ENCODE data around the gene GMEB2. TPM values are rescaled to one million over a fixed set of nuclear protein-coding genes. Genes with fewer than 3 reads are reported as not detected.

GMEB2 gene
- total RNA-seq, 2 donors from 2014 or later, result 11.5 to 14.8 TPM

DNA sequence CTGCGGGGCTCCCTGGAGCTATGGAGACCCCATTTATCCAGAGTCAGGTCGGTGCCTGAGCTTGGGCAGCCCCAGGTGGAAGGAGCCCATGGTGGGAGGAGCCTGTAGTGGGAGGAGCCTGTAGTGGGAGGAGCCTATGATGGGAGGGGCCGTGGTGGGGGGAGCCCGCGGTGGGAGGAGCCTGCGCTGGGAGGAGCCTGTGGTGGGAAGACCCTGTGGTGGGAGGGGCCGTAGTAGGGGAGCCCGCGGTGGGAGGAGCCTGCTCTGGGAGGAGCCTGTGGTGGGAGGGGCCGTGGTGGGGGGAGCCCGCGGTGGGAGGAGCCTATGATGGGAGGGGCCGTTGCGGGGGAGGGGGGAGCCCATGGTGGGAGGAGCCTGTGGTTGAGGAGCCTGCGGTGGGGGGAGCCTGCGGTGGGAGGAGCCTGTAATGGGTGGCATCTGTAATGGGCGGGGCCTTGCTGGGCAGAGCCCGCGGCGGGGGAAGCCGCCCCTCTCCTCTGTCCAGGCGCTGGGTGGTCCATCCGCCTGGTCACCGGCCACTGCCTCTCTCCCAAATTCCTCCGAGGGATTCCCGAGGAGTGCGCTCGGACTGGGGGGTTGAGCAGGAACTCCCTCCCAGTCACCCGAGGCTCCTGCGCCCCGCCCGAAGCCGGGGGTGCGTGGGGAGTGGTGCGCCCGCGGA lies 73.5 kb downstream of the GMEB2 start:
- Histone ChIP-seq H3K27me3 (peaks cover 4% of the 10 kb centered on the region), H3K9ac (ENCODE audit: low read depth in 2 of 2, low read length in 2 of 2) (peak overlapping the region; percentile 12 to 16), H3K9me3 (no peaks in the 10 kb centered on the region), H3K4me3 (peak overlapping the region; percentile 54), H3K27ac (no peak overlapping the region), H3K36me3 (no peaks in the 10 kb centered on the region), H3K4me1 (no peaks in the 10 kb centered on the region)
- no peak for TF ChIP-seq CTCF (IDR thresholded peaks at IDR 0.05)
- intact Hi-C loops (cut with DNase I), result no loop called here
- DNase-seq, result peak; percentile 85

GRCh38 chr20:63552481-63553249 lies 74.2 kb downstream of the GMEB2 start:
- Histone ChIP-seq H3K27ac (no peak overlapping the region), H3K4me3 (no peak overlapping the region), H3K9ac (ENCODE audit: low read depth in 2 of 2, low read length in 2 of 2) (peak overlapping the region in 1 of 2 donors; percentile 7), H3K4me1 (no peaks in the 10 kb centered on the region), H3K9me3 (no peaks in the 10 kb centered on the region), H3K36me3 (no peaks in the 10 kb centered on the region), H3K27me3 (peaks cover 5% of the 10 kb centered on the region)
- no peak for DNase-seq
- intact Hi-C loops (cut with DNase I), result no loop called here
- no peak for TF ChIP-seq CTCF (IDR thresholded peaks at IDR 0.05)

- Histone ChIP-seq H3K27me3 (peaks cover 12% of the 10 kb centered on the region), H3K9me3 (no peaks in the 10 kb centered on the region), H3K4me3 (no peak overlapping the region), H3K9ac (ENCODE audit: low read depth in 2 of 2, low read length in 2 of 2) (no peak overlapping the region), H3K36me3 (no peaks in the 10 kb centered on the region), H3K27ac (no peak overlapping the region), H3K4me1 (no peaks in the 10 kb centered on the region)
- intact Hi-C loops (cut with DNase I), result no loop called here
- no peak for DNase-seq
- no peak for TF ChIP-seq CTCF (IDR thresholded peaks at IDR 0.05)
These were observed 75.8 kb downstream of the GMEB2 start for GRCh38 chr20:63551068-63551467.

DNA sequence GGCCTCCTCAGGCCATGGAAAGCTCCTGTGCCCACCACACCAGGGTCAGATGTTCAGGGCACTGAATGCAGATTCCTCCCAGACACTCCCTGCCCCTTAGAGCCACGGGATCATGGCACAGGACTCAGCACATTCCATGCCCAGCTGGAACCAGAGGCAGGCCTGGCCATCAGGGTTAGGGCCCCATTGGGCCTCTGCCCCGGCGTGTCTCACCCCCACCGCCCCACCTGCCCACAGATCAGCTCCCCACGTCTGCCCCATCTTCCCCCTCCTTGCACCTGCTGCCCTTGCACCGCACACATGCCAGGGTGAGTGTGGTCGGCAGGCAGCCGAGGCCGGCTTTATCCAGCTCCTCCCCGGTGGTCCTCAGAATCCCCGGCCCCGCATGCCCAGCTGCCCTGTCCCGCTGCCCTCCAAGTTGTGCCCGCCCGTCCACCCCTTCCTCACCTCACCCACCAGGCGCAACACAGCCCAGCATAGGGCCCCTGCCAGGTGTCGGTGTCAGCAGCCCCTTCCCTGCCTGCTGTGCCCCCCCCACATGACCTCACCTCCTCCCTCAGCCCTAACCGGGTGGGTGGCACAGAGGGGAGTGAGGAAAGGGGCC lies 77.1 kb downstream of the GMEB2 start:
- no peaks in the 10 kb centered on the region for H3K36me3 ChIP-seq
- H3K4me1 ChIP-seq, result peaks cover 6% of the 10 kb centered on the region
- no peak overlapping the region for H3K4me3 ChIP-seq
- peaks cover 12% of the 10 kb centered on the region for H3K27me3 ChIP-seq
- no peak overlapping the region for H3K27ac ChIP-seq
- no peak for DNase-seq
- H3K9me3 ChIP-seq, result no peaks in the 10 kb centered on the region
- no peak overlapping the region for H3K9ac ChIP-seq (ENCODE audit: low read depth in 2 of 2, low read length in 2 of 2)
- no peak for TF ChIP-seq CTCF (IDR thresholded peaks at IDR 0.05)
- intact Hi-C loops (cut with DNase I), result loop anchor here (10.0 kb wide), 1 partner anchor 315 kb away; the partner anchor contains the start of genes ABHD16B and TPD52L2

DNA sequence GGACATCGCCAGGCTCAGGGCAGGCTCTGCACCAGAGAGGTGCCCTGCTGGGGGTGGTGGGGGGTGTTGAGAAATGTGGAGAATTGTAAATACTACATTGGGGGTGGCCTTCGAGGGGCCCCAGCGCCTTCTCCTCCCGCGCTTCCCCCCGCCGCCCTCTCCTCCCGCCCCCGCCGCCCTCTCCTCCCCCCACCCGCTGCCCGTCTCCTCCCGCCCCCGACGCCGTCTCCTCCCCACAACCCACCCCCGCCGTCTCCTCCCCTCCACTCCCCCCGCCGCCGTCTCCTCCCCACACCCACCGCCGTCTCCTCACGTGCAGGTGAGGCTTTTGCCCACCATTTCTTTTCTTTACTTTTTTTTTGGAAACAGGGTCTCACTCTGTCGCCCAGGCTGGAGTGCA lies 77.9 kb downstream of the GMEB2 start:
- peaks cover 12% of the 10 kb centered on the region for H3K27me3 ChIP-seq
- no peak overlapping the region for H3K9ac ChIP-seq (ENCODE audit: low read depth in 2 of 2, low read length in 2 of 2)
- intact Hi-C loops (cut with DNase I), result loop anchor here (10.0 kb wide), 1 partner anchor 316 kb away; the partner anchor contains the start of genes ABHD16B and TPD52L2
- H3K9me3 ChIP-seq, result no peaks in the 10 kb centered on the region
- H3K27ac ChIP-seq, result no peak overlapping the region
- H3K36me3 ChIP-seq, result no peaks in the 10 kb centered on the region
- H3K4me3 ChIP-seq, result no peak overlapping the region
- DNase-seq, result no peak
- TF ChIP-seq CTCF (IDR thresholded peaks at IDR 0.05), result no peak
- H3K4me1 ChIP-seq, result peaks cover 11% of the 10 kb centered on the region

Data from colonic mucosa (tissue), 4 donors.